OCI-LY3 (cell line): ENCODE results near the gene ZNF362.

Source experiments
- H2AFZ ChIP-seq: fragments of 200-600, 300-600 bp; shearing (Covaris generic); 2 replicates; pipeline ENCODE4 v1.6.0; 2014; ENCODE audit warnings: antibody characterized with exemption, low read depth, low read length
- H3K27ac ChIP-seq: fragments of 200-600, 300-600 bp; sonication (generic); 2 replicates; pipeline ENCODE4 v1.5.1; 2014; ENCODE audit warnings: mild to moderate bottlenecking, low read length, moderate library complexity, mixed read lengths
- H3K27me3 ChIP-seq: fragments of 200-600, 300-600 bp; sonication (generic); 2 replicates; pipeline ENCODE4 v1.6.1; 2014; ENCODE audit warnings: low read depth, low read length, mixed read lengths
- H3K36me3 ChIP-seq: fragments of 200-600, 300-600 bp; sonication (generic); replicated peaks from 2 replicates; pipeline ENCODE3; 2014; ENCODE audit warnings: low read depth, low read length, mixed read lengths
- H3K4me1 ChIP-seq: fragments of 300-600, 200-600 bp; sonication (generic); 2 replicates; pipeline ENCODE4 v1.6.1; 2014; ENCODE audit warnings: low read length, mixed read lengths
- H3K4me2 ChIP-seq: fragments of 200-600, 300-600 bp; sonication (generic); 2 replicates; pipeline ENCODE4 v1.6.1; 2014; ENCODE audit warnings: low read length, mixed read lengths
- H3K4me3 ChIP-seq: fragments of 300-600, 200-600 bp; sonication (generic); 2 replicates; pipeline ENCODE4 v1.5.1; 2014; ENCODE audit warnings: antibody characterized with exemption, mild to moderate bottlenecking, low read length, moderate library complexity
- H3K79me2 ChIP-seq: fragments of 300-600, 200-600 bp; shearing (Covaris generic); 2 replicates; pipeline ENCODE4 v1.6.1; 2014; ENCODE audit warnings: mild to moderate bottlenecking, low read length, mixed read lengths
- H3K9ac ChIP-seq: fragments of 300-600, 200-600 bp; shearing (Covaris generic); 2 replicates; pipeline ENCODE4 v1.6.0; 2014; ENCODE audit warnings: mild to moderate bottlenecking, low read length, moderate library complexity
- H3K9me3 ChIP-seq: fragments of 200-600, 300-600 bp; shearing (Covaris generic); 2 replicates; pipeline ENCODE4 v1.6.1; 2014; ENCODE audit warnings: low read length, mixed read lengths; ENCODE audit not compliant: insufficient read depth
- H4K20me1 ChIP-seq: fragments of 200-600, 300-600 bp; sonication (generic); 2 replicates; pipeline ENCODE4 v1.6.1; 2016; ENCODE audit warnings: low read length, mixed read lengths; ENCODE audit not compliant: insufficient read depth
- CTCF ChIP-seq: fragments of 200-600, 300-600 bp; sonication (generic); IDR thresholded peaks from 2 replicates; pipeline ENCODE4 v1.5.1; 2014; ENCODE audit warnings: antibody characterized with exemption, low read length, low read depth
- EZH2phosphoT487 ChIP-seq: fragments of 200-600 bp; shearing (Covaris generic); IDR thresholded peaks from 2 replicates; pipeline ENCODE4 v1.6.1; 2018; ENCODE audit warnings: antibody characterized with exemption, mixed run types, low read depth

ZNF362 gene

GRCh38 chr1:33276573-33277298, 20.4 kb downstream of the ZNF362 start:
- Histone ChIP-seq H3K4me2 (no peak overlapping the region), H3K9me3 (no peaks in the 10 kb centered on the region), H3K27ac (no peak overlapping the region), H3K36me3 (no peaks in the 10 kb centered on the region), H3K9ac (no peak overlapping the region), H4K20me1 (peaks cover 18% of the 10 kb centered on the region; the same call in 1 of the 2 replicates), H3K4me3 (no peak overlapping the region), H3K79me2 (no peaks in the 10 kb centered on the region), H3K4me1 (peaks cover 21% of the 10 kb centered on the region), H3K27me3 (no peaks in the 10 kb centered on the region), H2AFZ (no peak overlapping the region)
- no peak for TF ChIP-seq CTCF
- no peak for TF ChIP-seq EZH2phosphoT487

GRCh38 chr1:33277488-33278084, 21.3 kb downstream of the ZNF362 start:
- Histone ChIP-seq H3K9ac (no peak overlapping the region), H2AFZ (no peak overlapping the region), H3K27ac (no peak overlapping the region), H3K4me2 (no peak overlapping the region), H3K4me3 (no peak overlapping the region), H3K4me1 (peaks cover 21% of the 10 kb centered on the region), H3K36me3 (peaks cover 3% of the 10 kb centered on the region), H3K9me3 (no peaks in the 10 kb centered on the region), H3K79me2 (no peaks in the 10 kb centered on the region), H4K20me1 (peaks cover 16% of the 10 kb centered on the region; the same call in 1 of the 2 replicates), H3K27me3 (no peaks in the 10 kb centered on the region)
- TF ChIP-seq EZH2phosphoT487, result no peak
- TF ChIP-seq CTCF, result no peak

GRCh38 chr1:33280091-33280661, 23.9 kb downstream of the ZNF362 start:
- Histone ChIP-seq H3K4me1 (no peaks in the 10 kb centered on the region), H3K4me3 (no peak overlapping the region), H3K9me3 (no peaks in the 10 kb centered on the region), H3K79me2 (no peaks in the 10 kb centered on the region), H3K4me2 (no peak overlapping the region), H4K20me1 (peaks cover 2% of the 10 kb centered on the region; the same call in 1 of the 2 replicates), H3K27ac (no peak overlapping the region), H2AFZ (no peak overlapping the region), H3K9ac (no peak overlapping the region), H3K36me3 (peaks cover 3% of the 10 kb centered on the region), H3K27me3 (no peaks in the 10 kb centered on the region)
- TF ChIP-seq EZH2phosphoT487, result no peak
- no peak for TF ChIP-seq CTCF

DNA sequence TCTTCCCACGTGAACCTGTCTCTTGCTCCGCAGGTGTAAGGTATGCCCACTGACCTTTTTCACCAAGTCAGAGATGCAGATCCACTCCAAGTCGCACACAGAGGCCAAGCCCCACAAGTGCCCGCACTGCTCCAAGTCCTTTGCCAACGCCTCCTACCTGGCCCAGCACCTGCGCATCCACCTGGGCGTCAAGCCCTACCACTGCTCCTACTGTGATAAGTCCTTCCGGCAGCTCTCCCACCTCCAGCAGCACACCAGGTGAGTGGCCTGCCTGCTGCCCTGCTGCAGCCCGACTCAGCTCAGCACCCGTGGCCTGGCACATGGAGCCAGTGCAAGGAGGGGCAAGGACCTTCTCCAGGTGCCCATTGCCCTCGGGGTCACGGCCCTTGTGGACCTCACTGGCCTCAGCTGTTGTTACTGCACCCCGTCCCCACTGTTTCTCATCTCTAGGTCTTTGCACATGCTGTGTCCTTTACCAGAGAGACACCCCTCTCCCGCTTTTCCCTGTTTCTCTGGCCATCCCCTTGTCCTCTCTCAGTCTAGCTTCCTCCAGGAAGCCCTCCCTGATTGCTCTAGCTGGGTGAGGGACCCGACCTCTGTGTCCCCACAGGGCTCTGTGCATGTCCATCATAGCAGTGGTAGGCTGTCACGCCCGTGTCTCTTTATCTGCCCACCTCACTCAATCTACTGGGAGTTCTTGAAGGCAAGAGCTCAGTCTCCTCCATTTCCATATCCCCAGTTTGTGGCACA, 25.4 kb downstream of the ZNF362 start:
- Histone ChIP-seq H3K4me3 (no peak overlapping the region), H3K27me3 (no peaks in the 10 kb centered on the region), H3K79me2 (no peaks in the 10 kb centered on the region), H3K4me2 (no peak overlapping the region), H2AFZ (no peak overlapping the region), H3K9ac (no peak overlapping the region), H3K9me3 (no peaks in the 10 kb centered on the region), H4K20me1 (no peaks in the 10 kb centered on the region), H3K27ac (no peak overlapping the region), H3K4me1 (no peaks in the 10 kb centered on the region), H3K36me3 (peaks cover 3% of the 10 kb centered on the region)
- TF ChIP-seq EZH2phosphoT487 (no peak), CTCF (no peak)
